Activated CD4-positive, alpha-beta T cell treated with anti-CD3 and anti-CD28 coated beads for 24 hours (primary cell): ENCODE measurements around the gene CDK10.

Experiments
- DNase-seq, 2 donors: peaks; one replicate each; pipeline ENCODE4 v3.0.0-alpha.2; 2020; ENCODE audit warnings: low read depth in 2 of 2

Gene CDK10

GRCh38 chr16:89711601-89712273 lies 25.2 kb downstream of the CDK10 start:
- DNase-seq, result peak; percentile 64 to 73

- DNase-seq, result no peak
Observed at GRCh38 chr16:89712274-89712781, 25.8 kb downstream of the CDK10 start.

- no peak for DNase-seq
Observed at GRCh38 chr16:89716493-89716892, 30.0 kb downstream of the CDK10 start.

- no peak for DNase-seq
Observed at GRCh38 chr16:89716916-89717687, 30.6 kb downstream of the CDK10 start.

GRCh38 chr16:89717688-89718505 lies 31.4 kb downstream of the CDK10 start:
- DNase-seq, result no peak

- no peak for DNase-seq
Observed at GRCh38 chr16:89720551-89720812, 34.0 kb downstream of the CDK10 start.

GRCh38 chr16:89720813-89721545 lies 34.5 kb downstream of the CDK10 start, which contains the start of the genes VPS9D1 and ZNF276:
TSS of gene VPS9D1 (minus strand) at chr16:89720898. CDS start at chr16:89720861, 37 bp downstream.
TSS of gene ZNF276 (plus strand) at chr16:89721537. CDS start at chr16:89721641, 104 bp downstream.
- peak; percentile 73 to 75 for DNase-seq

- DNase-seq, result peak; percentile 66 to 68
Observed at GRCh38 chr16:89721546-89722391, 35.3 kb downstream of the CDK10 start.

- no peak for DNase-seq
Observed at GRCh38 chr16:89722392-89723278, 36.1 kb downstream of the CDK10 start.

GRCh38 chr16:89723279-89724250 lies 37.1 kb downstream of the CDK10 start:
- DNase-seq, result no peak

- no peak for DNase-seq
Observed at GRCh38 chr16:89727406-89728120, 41.1 kb downstream of the CDK10 start.

GRCh38 chr16:89729293-89729692 lies 42.8 kb downstream of the CDK10 start:
- no peak for DNase-seq

GRCh38 chr16:89729863-89730593 lies 43.5 kb downstream of the CDK10 start:
- no peak for DNase-seq

GRCh38 chr16:89730610-89731234 lies 44.2 kb downstream of the CDK10 start:
- DNase-seq, result no peak

GRCh38 chr16:89732142-89732917 lies 45.8 kb downstream of the CDK10 start:
- no peak for DNase-seq

- no peak for DNase-seq
Observed at GRCh38 chr16:89732918-89733242, 46.4 kb downstream of the CDK10 start.
